Kidney epithelial cell (primary cell): Measurements from ENCODE around the gene FAM13C. TPM values are rescaled to one million over a fixed set of nuclear protein-coding genes. Genes with fewer than 3 reads are reported as not detected.

Source experiments
- DNase-seq: peaks from one replicate; pipeline ENCODE4 v3.0.0-alpha.2; 2010; ENCODE audit warnings: low read depth
- H3K27me3 ChIP-seq: 2 replicates; pipeline ENCODE4 v1.6.0; 2011; ENCODE audit warnings: low read length; ENCODE audit not compliant: control insufficient read depth, insufficient read depth
- H3K36me3 ChIP-seq: 2 replicates; pipeline ENCODE4 v1.5.1; 2011; ENCODE audit warnings: low read length; ENCODE audit not compliant: control insufficient read depth, insufficient read depth
- H3K4me3 ChIP-seq: 2 replicates; pipeline ENCODE4 v1.5.1; 2011; ENCODE audit warnings: low read depth, mild to moderate bottlenecking, control low read depth, low read length
- total RNA-seq: library from RNA; depleted of rRNA; stranded (reverse); fragments of >200 nt; gene quantifications from 2 replicates; pipeline ENCODE4 v1.2.3, GENCODE V29; 2015
- TF ChIP-seq, protein P1 (sequence below): IDR thresholded peaks from 2 replicates; pipeline ENCODE4 v1.5.1; 2011; ENCODE audit warnings: mild to moderate bottlenecking, moderate library complexity, low read length, control low read depth, inconsistent platforms; ENCODE audit not compliant: insufficient read depth, poor library complexity, severe bottlenecking

The FAM13C gene
- total RNA-seq, 1 donor from 2014 or later, result 0.21 TPM

DNA sequence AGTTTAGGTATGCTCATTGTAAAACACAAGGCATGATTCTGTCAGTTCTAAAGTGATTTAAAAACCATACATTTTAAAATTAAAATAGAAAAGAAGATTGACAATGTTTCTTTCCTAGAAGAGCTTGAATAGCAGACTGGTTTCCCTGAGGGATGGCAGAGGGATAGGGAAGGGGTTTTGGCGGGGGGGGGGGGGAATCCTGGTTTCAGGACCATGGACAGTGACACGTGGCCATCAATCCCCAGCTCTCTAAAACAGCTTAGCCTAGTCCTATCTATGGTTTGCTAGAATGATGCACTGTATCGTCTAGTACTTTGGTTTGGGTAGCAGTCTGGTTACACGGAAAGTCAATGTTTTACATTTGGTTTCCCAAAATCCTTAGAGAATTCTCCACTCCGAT lies 97.2 kb downstream of the FAM13C start:
- no peak overlapping the region for H3K4me3 ChIP-seq
- no peaks in the 10 kb centered on the region for H3K27me3 ChIP-seq
- no peaks in the 10 kb centered on the region for H3K36me3 ChIP-seq
- no peak for DNase-seq
- TF ChIP-seq, protein P1, sequence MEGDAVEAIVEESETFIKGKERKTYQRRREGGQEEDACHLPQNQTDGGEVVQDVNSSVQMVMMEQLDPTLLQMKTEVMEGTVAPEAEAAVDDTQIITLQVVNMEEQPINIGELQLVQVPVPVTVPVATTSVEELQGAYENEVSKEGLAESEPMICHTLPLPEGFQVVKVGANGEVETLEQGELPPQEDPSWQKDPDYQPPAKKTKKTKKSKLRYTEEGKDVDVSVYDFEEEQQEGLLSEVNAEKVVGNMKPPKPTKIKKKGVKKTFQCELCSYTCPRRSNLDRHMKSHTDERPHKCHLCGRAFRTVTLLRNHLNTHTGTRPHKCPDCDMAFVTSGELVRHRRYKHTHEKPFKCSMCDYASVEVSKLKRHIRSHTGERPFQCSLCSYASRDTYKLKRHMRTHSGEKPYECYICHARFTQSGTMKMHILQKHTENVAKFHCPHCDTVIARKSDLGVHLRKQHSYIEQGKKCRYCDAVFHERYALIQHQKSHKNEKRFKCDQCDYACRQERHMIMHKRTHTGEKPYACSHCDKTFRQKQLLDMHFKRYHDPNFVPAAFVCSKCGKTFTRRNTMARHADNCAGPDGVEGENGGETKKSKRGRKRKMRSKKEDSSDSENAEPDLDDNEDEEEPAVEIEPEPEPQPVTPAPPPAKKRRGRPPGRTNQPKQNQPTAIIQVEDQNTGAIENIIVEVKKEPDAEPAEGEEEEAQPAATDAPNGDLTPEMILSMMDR, result no peak

- DNase-seq, result no peak
- no peaks in the 10 kb centered on the region for H3K36me3 ChIP-seq
- TF ChIP-seq, protein P1, result no peak
- no peak overlapping the region for H3K4me3 ChIP-seq
- H3K27me3 ChIP-seq, result no peaks in the 10 kb centered on the region
Measured at GRCh38 chr10:59258890-59259289, 103.5 kb downstream of the FAM13C start.

DNA sequence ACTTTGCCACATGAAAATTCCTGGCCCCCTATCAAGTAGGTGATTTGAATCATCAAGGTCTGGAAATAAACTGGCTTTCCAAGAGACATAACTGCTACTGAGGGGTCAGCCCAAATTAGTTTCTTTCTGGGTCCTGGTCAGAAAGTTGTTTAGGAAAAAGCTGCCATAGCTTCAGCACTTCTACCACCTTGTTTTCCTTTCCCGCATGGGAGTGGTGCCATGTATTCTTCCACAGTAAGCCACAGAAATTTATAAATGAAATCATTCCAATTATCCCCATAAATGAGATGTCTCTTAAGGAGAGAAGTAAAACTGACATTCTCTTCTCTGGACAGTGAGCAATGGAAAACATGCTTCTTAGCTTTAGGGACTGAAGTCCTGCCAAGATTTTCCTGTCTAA lies 105.1 kb downstream of the FAM13C start:
- TF ChIP-seq, protein P1, result no peak
- Histone ChIP-seq H3K36me3 (no peaks in the 10 kb centered on the region), H3K4me3 (no peak overlapping the region), H3K27me3 (no peaks in the 10 kb centered on the region)
- no peak for DNase-seq

DNA sequence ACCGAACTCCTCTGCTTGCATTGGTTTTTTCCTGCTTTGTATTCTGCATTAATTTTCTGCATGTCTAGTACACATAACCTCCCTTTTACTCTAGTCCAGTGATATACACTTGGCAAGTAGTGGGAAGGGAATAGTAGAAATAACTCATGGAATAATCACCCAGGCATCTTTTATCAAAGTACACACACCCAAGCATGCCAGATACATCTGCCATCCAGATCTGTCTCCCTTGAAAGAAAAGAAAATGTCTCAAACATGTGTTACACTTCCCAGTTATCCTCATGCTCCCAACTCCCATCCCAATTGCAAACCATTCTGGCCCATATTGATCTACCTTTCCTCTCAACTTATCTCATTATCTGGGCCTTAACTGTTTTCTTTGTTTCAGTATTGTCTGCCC lies 106.9 kb downstream of the FAM13C start:
- H3K4me3 ChIP-seq, result no peak overlapping the region
- DNase-seq, result no peak
- H3K27me3 ChIP-seq, result no peaks in the 10 kb centered on the region
- TF ChIP-seq, protein P1, result no peak
- no peaks in the 10 kb centered on the region for H3K36me3 ChIP-seq

DNA sequence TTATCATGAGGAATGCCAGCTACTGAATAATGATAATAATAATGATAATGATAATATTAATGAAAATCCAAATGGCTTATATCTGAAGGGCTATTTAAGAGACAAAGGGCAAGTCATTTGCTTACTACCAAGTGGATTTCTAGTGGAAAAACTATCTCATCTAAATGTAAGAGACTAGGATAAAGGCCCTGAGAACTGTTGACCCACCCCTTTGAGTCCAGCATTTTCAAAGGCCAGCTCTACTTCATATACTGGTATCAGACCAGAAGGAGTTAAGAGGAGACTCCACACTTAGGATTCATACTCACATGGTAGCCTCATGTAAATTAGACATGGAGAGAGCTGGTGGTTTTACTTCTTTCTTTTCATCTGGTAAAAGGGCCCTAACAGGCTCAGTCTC lies 109.9 kb downstream of the FAM13C start:
- H3K27me3 ChIP-seq, result no peaks in the 10 kb centered on the region
- no peak overlapping the region for H3K4me3 ChIP-seq
- TF ChIP-seq, protein P1, result no peak
- no peak for DNase-seq
- no peaks in the 10 kb centered on the region for H3K36me3 ChIP-seq

GRCh38 chr10:59245686-59246085 lies 116.7 kb downstream of the FAM13C start:
- Histone ChIP-seq H3K27me3 (no peaks in the 10 kb centered on the region), H3K36me3 (no peaks in the 10 kb centered on the region), H3K4me3 (no peak overlapping the region)
- DNase-seq, result no peak
- TF ChIP-seq, protein P1, result no peak
